ENCODE data around the gene ASCL2.

Gene ASCL2

DNA sequence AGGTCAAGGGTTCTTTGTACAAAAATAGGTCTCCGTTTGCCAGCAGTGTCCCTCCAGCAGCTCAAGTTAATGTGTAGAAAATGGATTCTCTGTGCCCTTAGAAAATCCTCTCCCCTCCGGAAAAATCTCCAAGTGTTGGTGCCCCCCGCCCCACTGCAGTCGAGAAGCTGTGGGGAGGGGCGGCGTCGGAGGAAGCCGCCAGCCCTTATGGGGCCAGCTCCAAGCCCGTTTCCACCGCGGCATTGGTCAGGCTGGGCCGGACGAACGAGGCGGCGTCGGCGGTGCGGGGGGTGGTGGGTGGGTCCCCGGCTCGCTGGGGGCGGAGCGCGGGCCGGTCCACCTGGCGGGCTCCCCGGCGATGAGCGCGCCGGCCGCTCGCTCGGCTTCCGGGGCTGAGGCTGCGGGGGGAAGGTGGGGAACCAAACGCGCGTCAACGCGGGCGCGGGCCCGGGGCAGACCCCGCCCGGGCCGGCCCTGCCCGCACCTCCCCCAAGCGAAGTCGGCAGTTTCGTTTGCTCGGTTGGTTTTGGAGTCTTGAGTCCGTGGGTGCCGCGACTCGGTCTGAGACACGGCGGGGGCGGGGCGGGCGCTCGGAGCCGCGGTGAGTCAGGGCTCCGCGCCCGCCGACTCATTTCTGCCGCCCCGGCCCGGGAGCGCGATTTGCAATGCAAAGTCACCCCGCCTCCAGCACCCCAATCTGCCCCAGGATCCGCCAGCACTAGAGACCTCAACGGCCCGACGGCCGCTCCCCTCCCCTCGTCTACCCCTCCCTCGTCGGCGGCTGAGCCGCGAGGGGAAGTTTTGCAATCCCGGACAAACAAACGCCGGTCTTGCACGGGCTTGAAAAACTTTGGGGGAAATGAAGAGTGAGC, 1.4 kb downstream of the ASCL2 start:
- H3K9ac ChIP-seq, result no peak overlapping the region
- peaks cover 84% of the 10 kb centered on the region for H3K27me3 ChIP-seq

DNA sequence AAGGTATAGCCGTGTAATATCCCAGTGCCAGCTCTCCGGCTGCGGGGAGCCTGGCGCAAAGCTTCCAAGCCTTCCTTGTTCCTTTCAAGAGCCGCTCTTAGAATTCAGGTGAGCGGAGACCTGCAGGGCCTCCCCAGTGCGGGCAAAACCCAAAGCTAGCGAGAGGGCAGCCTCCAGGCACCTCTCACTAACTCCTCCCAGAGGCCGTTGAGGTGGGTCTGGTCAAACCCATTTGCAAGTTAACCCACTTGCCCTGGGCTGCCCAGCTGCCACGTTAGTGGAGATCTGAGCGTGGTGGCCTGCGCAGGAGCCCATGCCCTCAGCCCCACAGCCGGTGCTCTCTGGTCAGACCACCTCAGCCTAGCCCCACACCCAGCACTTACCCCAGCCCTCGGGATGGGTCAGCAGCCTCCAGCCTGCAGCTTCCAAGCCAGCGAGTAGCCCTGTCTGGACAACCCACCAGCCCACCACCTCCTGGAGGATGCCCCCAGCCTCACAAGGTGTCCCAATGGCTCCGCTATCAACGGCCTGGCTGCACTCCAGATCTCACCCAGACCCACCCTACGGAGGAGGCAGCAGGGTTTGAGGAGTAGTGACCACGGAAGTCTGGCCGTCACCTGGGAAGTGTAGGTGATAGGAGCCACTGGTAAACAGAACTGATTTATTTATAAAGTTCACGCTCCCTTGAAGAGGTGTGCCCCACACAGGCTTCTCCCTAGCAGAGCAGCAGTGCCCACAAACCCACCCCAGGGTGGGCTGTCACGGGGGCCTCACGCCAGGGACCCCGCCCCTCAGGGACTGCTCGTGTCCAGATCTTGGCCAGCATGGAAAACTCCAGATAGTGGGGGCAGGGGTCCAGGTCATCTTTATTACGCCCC, 2.3 kb downstream of the ASCL2 start:
- no peak for TF ChIP-seq Cebpa-rat (IDR thresholded peaks at IDR 0.05)
- Histone ChIP-seq H3K9me3 (peaks cover 17% of the 10 kb centered on the region), H3K9ac (no peak overlapping the region), H4K20me1 (peaks cover 81% of the 10 kb centered on the region), H3K4me2 (peak overlapping the region; percentile 86), H3K4me3 (no peak overlapping the region), H3K27me3 (peaks cover 84% of the 10 kb centered on the region), H3K36me3 (no peaks in the 10 kb centered on the region), H3K4me1 (peaks cover 60% of the 10 kb centered on the region), H3K27ac (no peak overlapping the region)

More for the DNA sequence above, 1.4 kb downstream of the ASCL2 start:
- H3K4me1 ChIP-seq, result peaks cover 52% of the 10 kb centered on the region
- H3K4me2 ChIP-seq, result peak overlapping the region; percentile 70
- H3K9me3 ChIP-seq, result peaks cover 17% of the 10 kb centered on the region
- no peaks in the 10 kb centered on the region for H3K36me3 ChIP-seq
- peaks cover 76% of the 10 kb centered on the region for H4K20me1 ChIP-seq
- no peak overlapping the region for H3K27ac ChIP-seq
- H3K4me3 ChIP-seq, result peak overlapping the region; percentile 61
- TF ChIP-seq Cebpa-rat (IDR thresholded peaks at IDR 0.05), result peak; percentile 43; the same call in 1 of the 2 replicates

DNA sequence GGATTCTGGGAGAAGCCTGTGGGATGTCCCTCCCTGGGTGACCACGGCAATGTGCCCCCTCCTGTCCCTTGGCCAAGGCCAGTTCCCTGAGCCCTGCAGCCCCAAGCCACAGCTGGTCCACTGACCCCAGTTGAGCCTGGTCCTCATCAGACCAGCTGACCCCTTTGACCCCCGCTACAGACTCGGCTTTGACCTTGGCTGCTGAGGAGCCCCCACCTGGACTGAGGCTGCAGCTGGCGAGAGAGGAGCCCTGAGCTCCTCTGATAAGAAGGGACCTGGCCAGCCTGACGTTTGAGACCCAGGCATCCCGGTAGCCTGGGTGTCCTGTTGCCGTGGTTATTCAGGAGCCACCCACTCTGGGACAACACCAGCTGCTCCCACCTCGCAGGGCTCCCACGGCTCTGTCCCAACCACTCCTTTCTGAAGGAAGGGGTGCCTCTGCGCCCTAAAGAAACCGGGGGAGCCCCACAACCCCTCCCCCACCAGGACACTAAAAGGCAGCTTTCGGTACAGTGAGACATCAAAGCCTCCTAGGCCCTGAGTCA, 3.0 kb downstream of the ASCL2 start:
- H3K4me3 ChIP-seq, result peak overlapping the region; percentile 30; the same call in 1 of the 2 replicates
- no peak for TF ChIP-seq Cebpa-rat (IDR thresholded peaks at IDR 0.05)
- peaks cover 17% of the 10 kb centered on the region for H3K9me3 ChIP-seq
- no peak overlapping the region for H3K9ac ChIP-seq
- peaks cover 86% of the 10 kb centered on the region for H4K20me1 ChIP-seq
- H3K27me3 ChIP-seq, result peaks cover 84% of the 10 kb centered on the region
- H3K4me1 ChIP-seq, result peaks cover 67% of the 10 kb centered on the region
- H3K36me3 ChIP-seq, result no peaks in the 10 kb centered on the region
- no peak overlapping the region for H3K27ac ChIP-seq
- peak overlapping the region; percentile 86 for H3K4me2 ChIP-seq

DNA sequence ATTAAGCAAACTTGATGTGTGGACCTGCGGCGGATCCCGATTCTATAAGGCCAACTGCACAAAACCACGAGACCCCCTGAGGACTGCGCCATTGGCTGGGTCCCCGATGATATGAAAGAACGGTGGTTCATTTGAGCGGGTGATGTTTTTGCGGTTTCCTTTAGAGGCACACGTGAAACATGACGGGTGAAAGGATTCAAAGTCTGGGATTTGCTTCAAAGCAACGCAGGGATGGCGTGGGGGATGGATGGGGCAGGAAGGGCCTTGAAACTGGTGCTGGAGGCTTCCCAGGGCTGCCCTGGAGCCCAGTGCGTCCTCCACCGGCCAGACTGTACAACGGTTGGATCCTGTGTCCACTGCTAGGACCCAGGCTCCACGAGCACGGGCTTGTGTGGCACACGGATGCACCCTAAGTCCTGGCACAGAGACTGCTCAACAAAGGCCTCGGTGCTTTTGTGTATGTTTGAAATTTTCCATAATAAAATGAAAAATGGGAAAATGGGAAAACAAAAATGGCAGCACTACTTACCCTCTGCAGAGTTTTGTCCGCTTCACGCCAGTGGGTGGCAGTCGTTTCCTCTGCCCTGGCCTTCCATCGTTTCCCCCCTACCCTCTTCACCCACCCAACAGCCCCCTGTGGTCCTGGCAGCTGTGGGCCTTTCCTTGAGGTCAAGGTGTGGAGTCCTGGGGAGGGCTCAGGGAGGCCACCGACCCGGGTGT, 3.6 kb downstream of the ASCL2 start:
- peak overlapping the region; percentile 86 for H3K4me2 ChIP-seq
- H3K27me3 ChIP-seq, result peaks cover 84% of the 10 kb centered on the region
- H3K9ac ChIP-seq, result no peak overlapping the region
- H3K4me1 ChIP-seq, result peaks cover 69% of the 10 kb centered on the region
- H3K27ac ChIP-seq, result no peak overlapping the region
- peaks cover 86% of the 10 kb centered on the region for H4K20me1 ChIP-seq
- H3K9me3 ChIP-seq, result peaks cover 17% of the 10 kb centered on the region
- H3K36me3 ChIP-seq, result no peaks in the 10 kb centered on the region
- TF ChIP-seq Cebpa-rat (IDR thresholded peaks at IDR 0.05), result no peak
- H3K4me3 ChIP-seq, result peak overlapping the region; percentile 30; the same call in 1 of the 2 replicates

DNA sequence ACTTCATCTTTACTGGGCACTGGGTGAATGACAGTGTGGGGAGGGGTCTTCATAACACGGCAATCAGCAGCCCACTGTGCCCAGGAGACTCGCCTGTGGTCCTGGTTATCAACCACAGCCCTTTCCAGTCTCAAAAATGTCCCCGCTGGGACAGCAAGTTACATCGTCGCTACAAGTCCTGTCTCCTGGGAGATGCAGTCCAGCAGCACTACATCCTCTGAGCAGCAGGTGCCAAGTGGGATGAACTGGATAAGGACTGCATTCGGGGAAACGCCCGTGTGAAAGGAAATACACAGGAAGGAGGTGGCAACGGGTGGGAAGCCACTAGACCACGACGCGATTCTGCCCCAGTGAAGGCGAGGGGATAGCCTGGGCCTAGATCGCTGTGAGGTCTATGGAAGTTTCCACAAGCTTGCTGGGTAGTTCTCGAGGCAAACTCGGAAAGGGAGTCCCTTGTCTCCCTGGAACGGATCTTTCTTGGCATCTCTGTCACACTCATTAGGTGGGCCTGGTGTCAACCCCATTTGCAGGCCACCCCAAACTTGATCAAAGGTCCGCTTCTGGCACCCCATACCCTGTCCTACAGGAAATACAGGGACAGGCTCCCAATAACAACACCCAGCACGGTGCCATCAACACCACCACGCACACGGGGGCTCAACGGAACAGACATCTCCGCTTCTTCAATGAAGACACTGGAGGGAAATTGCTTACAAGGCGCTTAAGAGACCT, 4.4 kb downstream of the ASCL2 start:
- H3K27ac ChIP-seq, result no peak overlapping the region
- H3K36me3 ChIP-seq, result no peaks in the 10 kb centered on the region
- H3K4me2 ChIP-seq, result peak overlapping the region; percentile 86
- H3K9ac ChIP-seq, result no peak overlapping the region
- peaks cover 15% of the 10 kb centered on the region for H3K9me3 ChIP-seq
- H4K20me1 ChIP-seq, result peaks cover 90% of the 10 kb centered on the region
- H3K4me1 ChIP-seq, result peaks cover 69% of the 10 kb centered on the region
- peaks cover 84% of the 10 kb centered on the region for H3K27me3 ChIP-seq
- peak overlapping the region; percentile 30; the same call in 1 of the 2 replicates for H3K4me3 ChIP-seq
- no peak for TF ChIP-seq Cebpa-rat (IDR thresholded peaks at IDR 0.05)

DNA sequence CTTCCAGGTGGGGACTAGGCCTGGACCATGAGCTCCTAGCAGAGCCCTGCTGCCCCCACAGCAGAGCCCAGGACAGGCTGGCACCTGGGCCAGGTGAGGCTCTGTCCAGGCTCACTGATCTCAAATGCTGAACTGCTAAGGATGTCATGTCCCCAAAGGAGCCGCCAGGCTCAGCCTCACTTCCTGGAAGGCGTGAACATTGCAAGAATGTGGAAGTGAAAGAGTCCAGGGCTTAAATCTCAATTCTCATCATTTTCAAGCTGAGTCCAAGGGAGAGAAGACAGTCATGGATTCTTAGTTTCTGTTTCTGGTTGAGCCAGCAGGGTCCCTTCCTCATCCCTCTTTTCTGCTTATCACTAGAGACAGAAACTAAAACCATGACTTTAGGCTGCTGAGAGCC, 5.0 kb downstream of the ASCL2 start:
- peaks cover 84% of the 10 kb centered on the region for H3K27me3 ChIP-seq
- peaks cover 9% of the 10 kb centered on the region for H3K9me3 ChIP-seq
- no peaks in the 10 kb centered on the region for H3K36me3 ChIP-seq
- H3K9ac ChIP-seq, result no peak overlapping the region
- H4K20me1 ChIP-seq, result peaks cover 90% of the 10 kb centered on the region
- H3K4me1 ChIP-seq, result peaks cover 68% of the 10 kb centered on the region
- H3K27ac ChIP-seq, result no peak overlapping the region
- no peak for TF ChIP-seq Cebpa-rat (IDR thresholded peaks at IDR 0.05)
- peak overlapping the region; percentile 12; the same call in 1 of the 2 replicates for H3K4me3 ChIP-seq
- H3K4me2 ChIP-seq, result peak overlapping the region; percentile 86

DNA sequence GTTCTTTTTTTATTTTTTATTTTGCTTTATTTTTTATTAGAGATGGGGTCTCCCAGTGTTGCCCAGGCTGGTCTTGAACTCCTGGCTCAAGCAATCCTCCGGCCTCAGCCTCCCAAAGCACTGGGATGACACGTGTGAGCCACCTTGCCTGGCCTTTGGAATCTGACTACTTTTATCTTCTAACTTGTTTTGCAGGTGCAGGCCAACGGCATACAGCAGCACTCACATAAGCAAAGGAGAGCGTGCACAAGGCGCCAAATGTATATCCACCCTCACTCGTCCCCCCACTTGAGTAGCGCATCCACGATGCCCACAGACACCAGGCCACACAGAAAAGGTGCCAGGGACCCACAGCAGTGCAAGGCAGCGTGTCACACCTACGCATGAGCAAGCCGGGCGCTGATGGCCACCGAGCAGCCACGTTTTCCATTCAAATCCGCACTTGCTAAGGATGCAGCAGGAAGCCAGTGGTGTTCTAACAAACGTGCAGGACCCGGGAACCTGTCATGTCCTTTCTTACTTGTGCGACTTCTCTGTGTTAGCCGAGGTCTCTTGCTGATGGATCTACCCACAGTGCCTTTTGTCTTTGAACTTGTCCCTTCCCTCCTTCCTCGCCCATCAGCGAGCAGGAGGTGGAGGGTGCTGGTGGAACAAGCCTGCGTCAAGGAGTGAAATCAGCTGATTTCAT, 5.9 kb downstream of the ASCL2 start:
- H3K4me3 ChIP-seq, result no peak overlapping the region
- H3K9me3 ChIP-seq, result no peaks in the 10 kb centered on the region
- H3K27ac ChIP-seq, result no peak overlapping the region
- peaks cover 91% of the 10 kb centered on the region for H4K20me1 ChIP-seq
- peak overlapping the region; percentile 86 for H3K4me2 ChIP-seq
- H3K27me3 ChIP-seq, result peaks cover 84% of the 10 kb centered on the region
- H3K9ac ChIP-seq, result no peak overlapping the region
- H3K36me3 ChIP-seq, result no peaks in the 10 kb centered on the region
- no peak for TF ChIP-seq Cebpa-rat (IDR thresholded peaks at IDR 0.05)
- peaks cover 60% of the 10 kb centered on the region for H3K4me1 ChIP-seq

DNA sequence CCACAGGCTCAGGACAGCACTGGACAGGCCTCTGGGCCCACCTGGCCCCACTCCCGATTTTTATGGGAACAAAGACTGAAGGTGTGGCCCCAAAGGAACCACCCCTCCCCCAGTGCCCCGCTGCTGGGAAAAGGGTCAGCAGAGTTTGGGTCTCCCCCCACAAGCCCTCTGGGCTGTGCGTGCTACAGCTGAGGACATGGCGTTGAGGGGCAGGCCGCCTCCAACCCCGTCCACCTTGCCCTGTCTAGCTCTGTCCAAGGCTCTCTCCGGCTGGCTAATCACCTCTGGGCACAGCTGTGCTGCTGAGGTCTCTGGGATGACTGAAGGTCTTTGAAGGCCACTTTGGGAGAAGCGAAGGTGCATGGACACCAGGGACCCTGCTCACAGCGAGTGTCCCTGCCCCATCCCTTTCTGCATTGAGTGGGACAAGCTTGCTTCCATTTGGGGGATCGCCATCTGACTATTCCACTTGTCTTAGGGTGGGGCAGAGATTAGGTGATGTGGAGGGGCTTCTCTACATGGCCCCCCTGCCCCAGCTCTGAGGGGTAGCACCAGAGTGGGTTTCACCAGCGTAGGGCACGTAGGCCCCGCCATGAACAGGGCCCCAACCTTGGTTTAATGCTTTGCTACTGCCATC, 6.5 kb downstream of the ASCL2 start:
- Histone ChIP-seq H3K4me3 (no peak overlapping the region), H3K4me1 (peaks cover 60% of the 10 kb centered on the region), H3K27me3 (peaks cover 84% of the 10 kb centered on the region), H4K20me1 (peaks cover 98% of the 10 kb centered on the region), H3K36me3 (no peaks in the 10 kb centered on the region), H3K4me2 (no peak overlapping the region), H3K9me3 (no peaks in the 10 kb centered on the region), H3K27ac (no peak overlapping the region), H3K9ac (no peak overlapping the region)
- no peak for TF ChIP-seq Cebpa-rat (IDR thresholded peaks at IDR 0.05)

Measured in BLaER1 (cell line).